ENCODE data around the gene MAP3K5.
"Not testable (repeated sequence)": the region's sequence is repeated elsewhere in the genome, so short reads cannot be mapped to it uniquely, and the experiment has no call there.

MAP3K5 gene

GRCh38 chr6:136769124-136769523 is 23.2 kb downstream of the MAP3K5 start:
- DNase-seq: no peak

DNA sequence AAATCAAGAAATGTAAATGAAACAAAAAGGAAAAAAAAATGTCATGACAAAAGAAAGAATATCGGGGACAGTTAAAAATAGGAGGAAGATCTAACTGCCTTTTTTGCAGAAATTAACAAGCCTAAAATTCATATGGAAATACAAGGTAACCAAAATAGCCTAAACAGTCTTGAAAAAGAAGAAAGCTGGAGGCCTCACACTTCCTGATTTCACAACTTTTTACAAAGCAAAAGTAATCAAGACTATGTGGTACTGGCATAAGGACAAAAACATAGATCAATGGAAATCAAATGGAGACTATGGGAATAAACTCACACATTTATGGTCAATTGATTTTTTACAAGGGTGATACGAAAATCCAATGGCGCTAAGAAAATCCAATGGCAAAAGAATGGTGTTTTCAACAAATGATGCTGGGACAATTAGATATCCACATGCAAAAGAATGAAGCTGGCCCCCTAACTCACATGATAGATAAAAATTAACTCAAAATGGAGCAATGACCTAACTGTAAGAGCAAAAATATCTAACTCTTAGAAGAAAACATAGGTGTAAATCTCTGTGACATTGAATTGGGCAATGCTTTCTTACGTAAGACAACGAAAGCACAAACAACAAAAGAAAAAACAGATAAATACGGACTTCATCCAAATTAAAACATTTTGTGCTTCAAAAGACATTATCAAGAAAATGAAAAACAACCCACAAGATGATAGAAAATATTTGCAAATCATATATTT is 24.5 kb downstream of the MAP3K5 start:
- DNase-seq: no peak

GRCh38 chr6:136767103-136767502 is 25.2 kb downstream of the MAP3K5 start:
- DNase-seq: no peak

- no peak for DNase-seq
Observed at GRCh38 chr6:136766274-136766673, 26.0 kb downstream of the MAP3K5 start.

- peak; percentile 41 for DNase-seq
Observed at GRCh38 chr6:136764517-136764993, 27.7 kb downstream of the MAP3K5 start.

DNA sequence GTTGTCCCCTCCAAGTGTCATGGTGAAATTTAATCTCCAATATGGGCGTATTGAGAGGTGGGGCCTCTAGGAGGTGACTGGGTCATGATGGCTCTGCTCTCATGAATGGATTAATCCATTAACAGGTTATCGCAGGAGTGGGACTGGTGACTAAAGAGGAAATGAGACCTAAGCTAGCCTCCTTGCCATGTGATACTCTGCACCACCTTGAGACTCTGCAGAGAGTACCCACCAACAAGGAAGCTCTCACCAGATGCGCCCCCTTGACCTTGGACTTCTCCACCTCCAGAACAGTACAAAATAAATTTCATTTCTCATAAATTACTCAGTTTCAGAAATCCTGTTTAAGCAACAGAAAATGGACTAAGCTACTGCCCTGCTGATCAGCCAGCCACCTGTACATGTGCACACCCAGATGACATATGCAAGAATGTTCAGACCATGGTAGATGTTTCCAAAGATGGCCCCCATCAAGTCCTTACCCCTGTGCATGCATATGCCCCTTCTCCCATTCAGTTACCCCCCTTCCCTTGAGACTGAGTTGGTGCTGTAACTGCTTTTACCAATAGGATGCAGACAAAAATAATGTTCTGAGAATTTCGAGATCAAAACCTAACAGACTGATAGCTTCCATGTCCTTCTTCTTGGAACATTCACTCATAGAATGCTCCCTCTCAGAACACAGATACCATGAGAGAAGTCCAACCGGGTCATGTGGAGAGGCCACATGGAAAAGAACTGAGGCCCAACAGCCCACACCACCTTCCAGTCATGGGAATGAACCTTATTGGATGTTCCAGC is 28.4 kb downstream of the MAP3K5 start:
- DNase-seq: peak; percentile 24

- no peak for DNase-seq
Observed at GRCh38 chr6:136763255-136763654, 29.0 kb downstream of the MAP3K5 start.

DNA sequence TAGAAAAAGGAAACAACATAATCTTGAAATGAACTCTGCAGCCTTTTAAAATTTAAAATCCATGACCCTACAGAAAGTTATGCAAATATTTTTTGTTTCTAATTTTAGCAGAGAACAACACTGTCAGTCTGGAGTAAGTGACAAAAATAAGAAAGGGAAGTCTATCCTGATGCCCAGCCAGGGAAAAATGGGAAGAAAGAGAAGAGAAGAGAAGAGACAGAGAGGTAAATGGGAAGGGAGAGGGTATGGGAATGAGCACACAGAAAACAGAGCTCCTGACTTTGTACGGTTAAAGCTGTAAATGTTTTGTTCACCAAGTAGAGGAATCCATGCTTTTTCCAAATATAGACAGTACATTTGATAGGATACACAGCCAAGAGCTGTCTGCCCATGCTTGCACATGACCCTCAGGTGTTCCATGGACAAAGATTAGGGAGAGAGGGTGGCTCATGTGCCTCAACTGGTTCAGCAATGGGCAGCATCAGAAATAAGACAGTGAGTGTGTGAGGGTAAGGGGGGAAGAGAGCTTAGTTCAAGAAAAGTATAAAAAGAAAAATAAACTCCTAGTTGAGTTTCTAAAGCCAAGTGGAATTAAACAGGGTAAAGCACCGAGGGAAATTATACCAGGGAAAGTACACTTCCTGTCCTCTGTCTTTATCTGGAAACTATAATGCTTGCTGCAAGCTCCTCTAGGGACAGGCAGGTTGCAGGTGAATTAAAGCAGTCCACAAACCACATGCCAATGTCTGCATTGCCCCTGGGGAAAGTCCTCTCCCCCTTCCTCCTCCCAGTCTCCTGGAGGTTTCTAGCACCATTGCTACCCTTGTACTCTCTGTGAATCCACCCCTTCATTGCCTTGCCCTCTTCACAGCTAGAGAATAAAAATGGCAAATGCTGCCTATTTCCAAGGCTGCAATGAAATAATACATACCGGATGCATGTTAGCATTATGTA is 30.0 kb downstream of the MAP3K5 start:
- peak; percentile 14 for DNase-seq

- peak; percentile 54 for DNase-seq
Observed at GRCh38 chr6:136761227-136761922, 30.9 kb downstream of the MAP3K5 start.

DNA sequence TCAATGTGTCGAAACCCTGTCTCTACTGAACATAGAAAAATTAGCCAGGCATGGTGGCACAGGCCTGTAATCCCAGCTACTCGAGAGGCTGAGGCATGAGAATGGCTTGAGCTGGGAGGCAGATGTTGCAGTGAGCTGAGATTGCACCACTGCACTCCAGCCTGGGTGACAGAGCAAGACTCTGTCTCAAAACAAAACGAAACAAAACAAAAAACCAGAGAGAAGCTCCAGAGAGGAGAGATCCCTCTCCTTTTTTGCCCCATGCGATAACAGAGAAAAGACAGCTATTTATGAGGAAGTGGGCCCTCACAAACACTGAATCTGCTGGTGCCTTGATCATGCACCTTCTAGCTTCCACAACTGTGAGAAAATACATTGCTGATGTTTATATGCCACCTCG is 31.5 kb downstream of the MAP3K5 start:
- DNase-seq: not testable (repeated sequence)

- no peak for DNase-seq
Observed at GRCh38 chr6:136757150-136757549, 35.1 kb downstream of the MAP3K5 start.

DNA sequence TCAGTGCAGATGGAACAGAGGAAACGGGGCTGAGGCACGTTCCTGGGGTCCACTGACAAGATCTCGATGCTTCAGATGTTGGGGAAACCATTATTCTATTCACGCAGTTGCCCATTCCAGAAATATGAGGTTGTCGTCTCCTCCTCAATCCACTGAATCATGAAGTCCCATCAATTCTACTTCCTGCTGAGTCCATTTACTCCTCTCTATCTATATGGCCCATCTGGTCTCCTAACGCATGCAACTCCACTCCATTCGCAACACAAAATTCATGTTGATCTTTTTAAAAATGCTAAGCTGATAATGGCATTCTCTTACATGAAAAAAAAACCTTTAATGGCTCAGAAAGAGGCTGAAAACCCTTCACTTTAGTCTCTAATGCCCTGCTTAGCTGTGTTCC is 37.5 kb downstream of the MAP3K5 start:
- no peak for DNase-seq

DNA sequence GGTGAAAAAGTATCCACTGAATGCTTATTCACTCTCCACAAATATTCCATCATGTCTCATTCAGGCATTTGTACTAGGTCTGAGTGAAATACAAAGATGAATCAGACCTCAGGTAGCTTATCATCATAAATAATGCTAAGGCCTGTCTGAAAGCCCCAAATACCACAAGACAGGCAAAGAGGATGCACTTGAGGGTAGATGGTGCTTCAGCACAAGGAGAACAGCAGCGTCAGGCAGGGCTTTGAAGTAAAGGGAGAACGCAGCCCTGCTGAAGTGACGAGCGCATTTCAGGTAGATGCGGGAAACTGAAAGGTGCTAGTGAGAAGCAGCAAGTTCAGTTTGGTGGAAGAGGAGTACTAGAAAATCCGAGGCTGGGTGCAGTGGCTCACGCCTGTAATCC is 38.7 kb downstream of the MAP3K5 start:
- peak; percentile 87 for DNase-seq

GRCh38 chr6:136752554-136752953 is 39.7 kb downstream of the MAP3K5 start:
- DNase-seq: no peak

- DNase-seq: no peak
Observed at GRCh38 chr6:136751991-136752390, 40.3 kb downstream of the MAP3K5 start.

DNA sequence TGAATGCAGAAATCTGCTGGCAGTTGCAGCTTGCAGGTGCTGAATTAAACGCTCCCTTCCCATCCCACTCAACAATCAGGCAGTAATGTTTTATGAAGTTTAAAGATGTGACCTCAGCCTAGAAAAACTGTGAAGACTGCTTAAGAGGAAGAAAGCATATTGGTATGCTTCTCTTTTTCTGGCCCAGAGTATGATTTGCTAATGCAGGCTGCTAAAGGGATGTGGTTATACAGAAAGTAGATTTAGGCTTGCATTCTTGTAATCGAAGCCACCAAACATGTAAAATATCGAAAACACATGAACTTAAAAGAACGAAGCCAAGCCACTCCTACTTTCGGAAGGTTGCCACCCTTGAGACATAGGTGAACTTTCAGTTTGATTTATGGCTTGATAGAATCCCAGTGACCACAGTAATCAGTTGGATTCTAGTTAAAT is 40.7 kb downstream of the MAP3K5 start:
- peak; percentile 66 for DNase-seq

GRCh38 chr6:136750696-136751521 is 41.4 kb downstream of the MAP3K5 start:
- no peak for DNase-seq

DNA sequence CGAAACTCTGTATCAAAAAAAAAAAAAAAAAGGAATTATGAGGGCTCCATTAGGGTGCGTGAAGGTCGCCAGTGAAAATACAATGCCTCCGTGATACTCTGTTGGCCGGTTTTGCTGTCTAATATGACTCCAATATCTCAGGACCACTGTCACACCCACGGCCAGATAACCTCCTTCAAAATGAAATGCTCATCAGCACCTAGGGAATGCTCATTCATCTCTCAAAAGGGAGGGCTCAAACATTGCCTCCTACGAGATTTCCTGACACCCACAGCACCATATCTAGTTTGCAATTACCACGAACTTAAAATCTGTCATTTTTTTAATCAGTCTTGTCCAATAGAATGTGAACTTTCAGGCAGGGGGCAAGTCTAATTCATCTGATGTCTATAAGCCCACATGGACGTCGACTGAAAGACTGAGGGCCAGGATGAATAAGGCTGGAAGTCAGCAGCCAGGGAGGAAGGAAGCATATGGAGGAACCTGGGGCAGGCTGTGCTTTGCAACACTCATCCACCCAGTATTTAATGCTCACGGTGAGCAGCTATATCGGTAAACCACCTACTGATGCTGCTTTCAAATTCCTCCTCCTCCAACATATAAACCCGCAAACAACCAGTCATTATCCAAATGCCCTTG is 42.8 kb downstream of the MAP3K5 start:
- DNase-seq: no peak

DNA sequence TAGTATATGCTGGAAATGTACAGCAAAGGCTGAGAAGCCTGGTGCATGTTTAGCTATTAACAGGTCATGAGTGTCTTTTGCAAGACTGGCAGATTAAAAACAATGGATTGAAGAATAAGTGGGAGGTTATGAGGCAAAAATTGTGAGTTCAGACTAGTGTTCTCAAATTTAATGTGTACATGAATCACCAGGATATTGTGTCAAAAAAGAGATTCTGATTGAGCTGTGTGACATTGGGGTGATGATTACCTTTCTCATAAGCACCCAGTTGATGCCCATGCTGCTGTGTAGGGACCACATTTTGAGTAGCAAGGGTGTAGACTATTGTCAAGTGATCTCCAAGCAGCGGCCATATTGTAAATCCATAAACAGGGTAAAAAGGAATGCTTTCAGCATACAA is 44.8 kb downstream of the MAP3K5 start:
- no peak for DNase-seq

DNA sequence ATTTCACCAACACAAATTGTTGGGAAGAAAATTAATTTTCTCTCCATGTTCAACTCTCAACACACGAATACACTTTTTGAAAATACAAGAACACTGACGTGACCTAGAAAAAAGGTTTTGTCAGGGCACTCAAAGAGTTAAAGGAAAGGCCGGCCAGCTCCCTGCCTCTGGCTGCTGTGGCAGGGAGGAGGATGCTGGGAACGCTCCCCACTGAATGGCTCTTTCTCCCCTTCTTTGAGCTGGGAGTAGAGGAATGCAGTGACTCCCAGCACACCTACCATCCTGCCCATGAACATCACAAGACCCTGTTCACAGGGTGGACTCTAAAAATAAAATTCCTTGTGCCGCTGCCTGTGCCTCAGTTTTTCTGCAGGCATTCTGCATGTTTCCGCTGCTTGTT is 47.0 kb downstream of the MAP3K5 start:
- DNase-seq: no peak

GRCh38 chr6:136744889-136745288 is 47.4 kb downstream of the MAP3K5 start:
- no peak for DNase-seq
